Left renal pelvis (tissue), 4 donors: Measurements from ENCODE around the gene P2RX5. TPM values are rescaled to one million over a fixed set of nuclear protein-coding genes. Genes with fewer than 3 reads are reported as not detected.

Experiments
- DNase-seq, 4 donors: peaks; one replicate each; pipeline ENCODE4 v3.0.0-alpha.2; 2013; ENCODE audit warnings: low read depth in 4 of 4, low spot score in 3 of 4
- polyA plus RNA-seq, 4 donors: library from polyadenylated mRNA; unstranded; fragments of 120-200 nt; gene quantifications; one replicate each; pipeline ENCODE4 v1.2.1, GENCODE V29; 2013; ENCODE audit not compliant: insufficient read length in 4 of 4

Gene P2RX5
- polyA plus RNA-seq, 4 donors: 0.63 to 2.0 (median 1.4) TPM

- DNase-seq: no peak
Measured at GRCh38 chr17:3658784-3659449, 37.0 kb downstream of the P2RX5 start.

DNA sequence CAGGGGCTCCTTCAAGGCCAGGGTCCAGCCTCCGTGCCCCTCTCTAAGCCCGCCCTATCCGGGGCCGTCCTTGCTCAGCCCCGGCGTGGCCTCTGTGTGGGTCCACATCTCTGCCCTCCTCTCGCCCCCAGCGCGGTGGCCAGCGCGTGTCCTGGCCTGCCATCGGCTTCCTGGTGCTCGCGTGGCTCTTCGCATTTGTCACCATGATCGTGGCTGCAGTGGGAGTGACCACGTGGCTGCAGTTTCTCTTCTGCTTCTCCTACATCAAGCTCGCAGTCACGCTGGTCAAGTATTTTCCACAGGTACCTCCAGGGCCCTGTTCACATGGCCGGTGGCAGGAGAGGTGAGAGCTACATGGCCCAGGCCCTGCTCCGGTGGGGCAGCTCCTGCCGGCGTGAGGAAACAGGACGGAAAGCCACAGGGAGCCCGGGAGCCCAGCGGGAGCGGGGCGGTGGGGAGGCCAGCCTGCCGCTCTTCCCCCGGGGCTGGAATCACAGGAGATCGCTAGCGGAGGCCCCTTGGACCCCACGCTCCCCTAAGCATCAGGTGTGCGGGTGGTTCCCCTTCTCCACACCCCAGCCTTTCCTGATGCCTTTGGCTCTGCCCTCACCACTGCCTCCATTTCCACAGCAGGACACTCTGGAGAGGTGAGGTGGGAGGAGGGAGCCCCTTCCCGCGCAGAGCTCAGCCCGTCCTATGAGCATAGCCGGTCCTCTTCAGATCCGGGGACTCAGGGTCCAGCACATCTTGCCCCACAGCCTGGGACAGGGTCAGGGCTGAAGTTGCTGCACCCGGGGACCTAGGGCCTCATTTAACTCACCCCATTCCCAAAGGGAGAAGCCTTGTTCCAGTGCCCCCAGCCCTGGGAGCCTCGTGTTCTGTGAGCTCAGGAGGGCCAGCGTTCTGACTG, 37.8 kb downstream of the P2RX5 start:
- DNase-seq: no peak

DNA sequence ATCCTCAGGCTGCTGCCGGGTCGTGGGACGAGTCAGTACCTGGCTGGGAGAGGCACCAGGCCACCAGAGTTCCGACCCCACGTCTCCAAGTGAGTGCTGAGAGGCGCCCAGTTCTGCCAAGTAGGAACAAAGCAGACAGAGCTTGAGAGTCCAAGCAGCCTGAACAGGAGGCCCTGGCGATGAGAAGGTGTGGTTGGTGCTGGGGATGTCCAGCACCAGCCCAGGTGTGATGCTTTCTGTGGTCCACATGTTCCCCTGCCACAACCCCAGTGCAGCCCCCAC, 38.4 kb downstream of the P2RX5 start:
- DNase-seq: no peak

DNA sequence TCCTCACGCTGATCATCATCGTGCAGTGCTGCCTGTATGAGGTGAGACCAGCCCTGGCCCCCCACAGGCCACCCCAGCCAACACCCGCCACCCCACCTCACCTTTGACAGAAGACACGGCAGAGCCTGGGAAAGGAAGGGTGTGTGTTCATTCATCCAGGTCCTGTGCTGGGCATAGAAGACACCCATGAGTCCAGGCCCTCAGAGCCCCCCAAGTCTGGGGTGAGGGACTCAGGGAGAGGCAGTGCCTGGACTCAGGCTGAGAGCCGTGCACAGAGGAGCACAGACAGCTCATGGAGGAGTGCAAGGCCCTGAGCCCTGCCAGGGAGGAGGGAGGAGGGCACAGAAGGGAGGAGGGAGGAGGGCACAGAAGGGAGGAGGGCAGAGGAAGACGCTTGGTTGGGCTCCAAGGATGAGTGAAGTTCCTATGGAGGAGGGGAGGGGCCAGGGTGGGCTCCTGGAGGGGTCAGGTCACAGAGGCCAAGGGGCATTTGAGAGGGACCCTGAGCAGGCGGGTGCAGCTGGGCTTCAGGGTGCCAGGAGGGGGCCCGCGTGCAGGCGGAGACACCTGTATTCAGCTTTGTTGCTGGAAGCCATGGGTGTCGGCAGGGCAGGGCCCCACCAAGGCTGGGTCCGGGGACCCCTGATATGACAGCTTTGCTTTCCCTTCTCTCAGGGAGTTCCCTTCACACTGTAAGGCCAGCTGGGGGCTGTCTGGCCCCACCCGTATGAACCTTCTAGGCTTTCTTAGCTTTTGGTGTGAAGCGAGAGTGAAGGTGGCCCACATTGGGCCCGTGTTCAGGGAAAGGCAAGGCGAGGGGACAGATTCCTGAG, 39.0 kb downstream of the P2RX5 start:
- DNase-seq: no peak

DNA sequence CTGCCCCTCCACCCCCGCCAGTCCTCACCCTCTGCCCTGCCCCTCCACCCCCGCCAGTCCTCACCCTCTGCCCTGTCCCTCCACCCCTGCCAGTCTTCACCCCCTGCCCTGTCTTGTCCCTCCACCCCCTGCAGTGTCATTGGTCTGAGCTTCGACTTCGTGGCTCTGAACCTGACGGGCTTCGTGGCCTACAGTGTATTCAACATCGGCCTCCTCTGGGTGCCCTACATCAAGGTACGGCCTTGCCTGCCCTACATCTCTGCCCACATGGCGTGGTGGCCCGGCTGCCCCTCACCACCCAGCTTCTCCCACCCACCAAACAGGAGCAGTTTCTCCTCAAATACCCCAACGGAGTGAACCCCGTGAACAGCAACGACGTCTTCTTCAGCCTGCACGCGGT, 39.6 kb downstream of the P2RX5 start:
- no peak for DNase-seq

- no peak for DNase-seq
Measured at GRCh38 chr17:3655766-3656165, 40.2 kb downstream of the P2RX5 start.

DNA sequence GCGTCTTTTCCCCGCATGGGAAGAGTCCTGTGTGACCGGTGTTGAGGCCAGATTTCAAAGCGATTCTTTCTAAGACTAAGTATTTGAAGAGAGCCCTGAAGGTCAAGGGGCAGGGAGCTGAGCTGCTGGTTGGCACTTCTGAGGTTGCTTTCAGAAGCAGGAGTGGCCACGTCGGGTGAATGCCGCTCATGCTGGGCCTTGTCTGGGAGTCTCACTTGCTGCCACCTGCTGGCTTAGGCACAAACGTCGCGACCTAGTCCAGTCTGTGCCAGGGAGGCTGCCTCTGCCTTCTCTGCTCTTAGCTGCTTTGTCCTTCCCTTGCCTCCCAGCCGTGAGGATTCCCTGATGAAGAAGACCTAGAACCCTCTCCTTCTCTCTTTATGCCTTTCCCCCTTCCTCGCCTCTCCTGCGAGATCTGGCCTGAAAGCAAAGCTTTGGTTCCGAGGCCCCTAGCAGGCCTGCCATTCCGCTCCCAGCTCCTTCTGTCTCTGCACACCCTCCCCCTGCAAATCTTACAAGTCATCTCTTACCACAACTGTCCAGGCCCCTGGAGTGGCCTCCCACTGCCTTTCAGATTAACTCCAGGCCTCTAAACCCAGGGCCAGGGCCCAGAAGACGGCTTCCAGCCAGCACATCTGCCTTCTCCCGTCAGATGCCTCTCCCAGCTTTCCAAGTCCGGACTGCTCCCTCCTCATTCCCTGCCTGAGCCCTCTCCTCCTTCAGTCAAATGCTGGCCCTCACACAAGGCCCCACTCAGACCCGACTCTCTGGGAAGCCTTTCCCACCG, 48.0 kb downstream of the P2RX5 start:
- no peak for DNase-seq

DNA sequence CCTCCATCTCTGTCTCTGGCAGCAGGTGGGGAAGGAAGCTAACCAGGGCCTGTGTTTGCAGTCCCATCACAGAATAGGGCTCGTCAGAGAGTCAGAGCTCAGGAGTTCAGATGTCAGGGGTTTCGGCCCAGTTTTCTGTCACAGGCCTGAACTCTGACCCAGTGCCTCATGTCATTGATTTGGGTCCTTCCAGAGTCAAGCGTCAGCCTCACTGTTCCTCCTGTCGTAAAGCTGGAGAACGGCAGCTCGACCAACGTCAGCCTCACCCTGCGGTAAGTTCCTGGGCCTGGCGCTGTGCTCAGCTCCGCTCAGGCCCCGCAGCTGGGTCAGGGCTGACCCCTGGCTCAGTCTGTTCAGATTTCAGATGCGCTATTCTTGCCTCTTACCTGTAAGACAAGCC, 48.7 kb downstream of the P2RX5 start:
- DNase-seq: no peak

GRCh38 chr17:3645310-3645709, 50.6 kb downstream of the P2RX5 start:
- DNase-seq: no peak

GRCh38 chr17:3643889-3644349, 52.0 kb downstream of the P2RX5 start:
- no peak for DNase-seq

DNA sequence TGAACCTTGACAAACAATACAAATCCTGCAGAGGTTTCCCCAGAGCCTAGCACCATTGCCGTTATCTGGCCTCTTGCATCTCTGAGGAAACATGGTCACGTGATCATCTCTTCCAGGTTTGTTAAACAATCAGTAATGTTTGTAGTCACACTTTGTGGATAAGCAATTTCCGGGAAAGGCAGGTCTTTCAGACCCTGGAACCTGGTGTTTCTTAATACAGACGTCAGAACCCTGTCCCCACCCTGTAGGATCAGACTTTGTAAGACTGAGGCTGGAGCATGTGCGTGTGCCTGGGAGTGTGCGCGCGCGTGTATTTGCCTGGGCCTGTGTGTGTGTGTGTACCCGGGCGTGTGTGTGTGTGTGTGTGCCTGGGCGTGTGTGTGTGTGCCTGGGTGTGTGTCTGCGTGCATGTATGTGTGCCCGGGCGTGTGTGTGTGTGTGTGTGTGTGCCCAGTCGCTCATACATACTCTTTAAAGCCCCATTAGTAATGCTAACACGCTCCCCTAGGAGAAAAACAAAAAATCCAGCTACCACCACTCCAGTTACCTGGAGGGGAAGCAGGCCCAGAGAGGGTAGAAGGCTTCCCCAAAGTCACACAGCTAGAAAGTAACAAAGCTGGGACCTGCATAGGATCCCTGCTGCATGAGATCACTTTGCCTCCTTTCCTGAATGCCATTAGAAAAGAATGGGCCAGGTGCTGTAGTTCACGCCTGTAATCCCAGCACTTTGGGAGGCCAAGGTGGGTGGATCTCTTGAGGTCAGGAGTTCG, 54.1 kb downstream of the P2RX5 start:
- DNase-seq: no peak

DNA sequence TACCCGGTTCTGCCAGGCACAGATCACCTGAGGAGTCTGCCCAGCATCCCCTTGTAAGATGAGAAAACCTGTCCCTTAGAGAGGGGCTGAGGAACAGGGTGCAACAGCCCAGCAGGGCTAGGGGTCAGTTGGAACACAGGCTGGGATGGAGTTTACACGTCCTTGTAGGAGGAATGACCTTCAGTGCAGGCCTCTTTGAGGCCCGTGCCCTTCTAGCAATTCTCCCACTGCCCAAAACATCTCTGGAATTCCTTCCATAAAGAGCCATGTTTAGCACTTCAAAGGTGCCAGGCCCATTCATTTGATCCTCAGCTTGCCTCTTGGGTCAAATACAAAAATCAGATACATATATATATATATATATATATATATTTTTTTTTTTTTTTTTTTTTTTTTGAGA, 54.9 kb downstream of the P2RX5 start:
- no peak for DNase-seq

DNA sequence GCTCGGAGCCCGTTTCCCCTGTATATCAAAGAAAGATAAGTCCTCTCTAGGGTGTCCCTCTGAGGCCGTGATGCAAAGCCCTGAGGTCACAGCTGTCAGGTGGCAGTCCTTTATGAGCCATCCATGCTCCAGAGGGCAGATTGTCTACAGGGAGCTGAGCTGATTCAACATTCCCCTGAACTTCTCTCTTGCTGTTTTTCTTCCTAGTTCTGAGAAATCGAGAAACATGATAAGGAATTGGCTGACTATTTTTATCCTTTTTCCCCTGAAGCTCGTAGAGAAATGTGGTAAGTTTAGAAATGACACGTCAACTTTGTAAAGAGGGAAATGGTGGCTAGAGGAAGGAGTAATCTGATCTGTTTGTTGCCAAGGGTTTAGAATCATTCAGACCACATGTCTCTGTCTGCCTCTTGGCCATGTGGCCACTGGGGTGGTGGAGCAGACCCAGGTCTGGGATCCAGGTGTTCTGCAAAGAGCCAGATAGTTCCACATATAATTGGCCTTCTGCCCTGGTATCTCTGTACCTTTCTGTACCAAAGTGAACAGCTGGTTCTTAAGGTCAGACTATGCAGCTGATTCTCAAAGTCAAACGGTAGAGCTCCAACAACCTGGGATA, 55.9 kb downstream of the P2RX5 start:
- DNase-seq: no peak

GRCh38 chr17:3636908-3637373, 59.0 kb downstream of the P2RX5 start:
- DNase-seq: no peak

GRCh38 chr17:3636154-3636907, 59.6 kb downstream of the P2RX5 start, which contains the start of the genes CTNS and SHPK:
Gene CTNS (plus strand): TSS chr17:3636760. CDS start chr17:3640207, 3,447 bp downstream.
Gene SHPK (minus strand): TSS chr17:3636250. CDS start chr17:3636219, 31 bp downstream.
- peak; percentile 88 to 92 (median 90) for DNase-seq

DNA sequence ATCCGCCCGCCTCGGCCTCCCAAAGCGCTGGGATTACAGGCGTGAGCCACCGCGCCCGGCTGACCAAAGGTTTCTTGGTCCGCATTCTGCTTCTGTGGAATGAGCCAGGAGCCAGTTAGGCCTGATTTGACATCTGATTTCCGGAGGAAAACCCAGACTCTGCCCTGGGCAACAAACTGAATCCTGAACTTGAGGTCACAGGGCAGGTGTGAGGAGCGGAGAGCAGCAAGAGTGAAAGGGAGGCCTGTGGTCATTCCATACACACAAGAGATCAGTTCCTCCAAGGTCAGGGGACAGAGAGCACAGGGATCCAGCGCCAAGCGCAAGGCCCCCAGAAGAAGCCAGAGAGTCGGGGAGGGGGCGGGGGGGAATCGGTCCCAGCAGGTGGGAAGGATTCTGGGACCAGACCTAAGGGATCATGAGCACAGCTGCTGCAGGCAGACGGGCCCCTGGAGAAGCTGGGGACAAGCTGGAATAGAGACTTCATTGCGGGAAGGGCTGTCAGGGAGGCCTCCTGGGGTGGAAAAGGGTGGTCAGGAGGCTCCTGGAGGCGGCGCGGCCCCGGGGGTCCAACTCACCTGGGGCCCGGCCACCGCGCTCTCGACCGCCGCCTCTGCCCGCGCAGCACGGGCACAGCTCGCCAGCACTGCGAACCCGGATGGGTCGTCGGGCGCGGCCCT, 60.3 kb downstream of the P2RX5 start:
- peak in 1 of 4 donors; percentile 38 for DNase-seq

GRCh38 chr17:3632287-3632686, 63.7 kb downstream of the P2RX5 start:
- DNase-seq: no peak

DNA sequence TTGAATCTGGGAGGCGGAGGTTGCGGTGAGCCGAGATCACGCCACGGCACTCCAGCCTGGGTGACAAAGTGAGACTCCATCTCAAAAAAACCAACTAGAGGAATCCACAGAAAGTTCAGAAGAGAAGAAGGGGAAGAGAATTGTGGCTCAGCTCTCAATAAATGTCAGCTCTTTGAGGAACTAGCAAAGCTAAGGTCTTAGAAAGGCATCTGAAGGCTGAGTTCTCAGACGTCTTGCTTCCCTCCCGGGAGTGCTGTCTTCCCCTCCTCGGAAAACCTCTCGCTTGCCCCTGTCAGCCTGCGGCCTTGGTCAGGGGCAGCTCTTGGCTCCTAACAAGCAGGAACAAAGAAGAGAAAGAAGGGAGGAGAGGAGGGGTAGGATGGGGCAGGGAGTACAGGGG, 65.2 kb downstream of the P2RX5 start:
- DNase-seq: no peak
